Ishikawa (cell line): ENCODE data around the gene CHERP.

Experiments used
- CEBPB ChIP-seq: IDR thresholded peaks from 2 replicates; pipeline ENCODE4 v1.6.1; 2012
- CREB1 ChIP-seq: IDR thresholded peaks from 2 replicates; pipeline ENCODE4 v1.6.1; 2012; ENCODE audit warnings: low read depth
- EGR1 ChIP-seq: IDR thresholded peaks from 2 replicates; pipeline ENCODE4 v1.6.1; 2012
- EP300 ChIP-seq: IDR thresholded peaks from 2 replicates; pipeline ENCODE4 v1.6.1; 2012; ENCODE audit warnings: borderline replicate concordance
- FOXM1 ChIP-seq: IDR thresholded peaks from 2 replicates; pipeline ENCODE4 v1.6.1; 2012; ENCODE audit warnings: low read depth, borderline replicate concordance
- MAX ChIP-seq: IDR thresholded peaks from 2 replicates; pipeline ENCODE4 v1.6.1; 2012
- NFIC ChIP-seq: IDR thresholded peaks from 2 replicates; pipeline ENCODE4 v1.6.1; 2012
- RAD21 ChIP-seq: IDR thresholded peaks from 2 replicates; pipeline ENCODE4 v1.6.1; 2012; ENCODE audit warnings: low read depth
- REST ChIP-seq: IDR thresholded peaks from 2 replicates; pipeline ENCODE4 v1.6.1; 2012; ENCODE audit warnings: low read depth, mild to moderate bottlenecking
- TAF1 ChIP-seq: IDR thresholded peaks from 2 replicates; pipeline ENCODE4 v1.6.1; 2012; ENCODE audit warnings: low read depth, mild to moderate bottlenecking
- TCF12 ChIP-seq: IDR thresholded peaks from 2 replicates; pipeline ENCODE4 v1.6.1; 2012; ENCODE audit warnings: low read depth
- TEAD4 ChIP-seq: IDR thresholded peaks from 2 replicates; pipeline ENCODE4 v1.6.1; 2012
- USF1 ChIP-seq: IDR thresholded peaks from 2 replicates; pipeline ENCODE4 v1.6.1; 2012
- YY1 ChIP-seq: IDR thresholded peaks from 2 replicates; pipeline ENCODE4 v1.6.1; 2012; ENCODE audit warnings: low read depth
- ZBTB7A ChIP-seq: IDR thresholded peaks from 2 replicates; pipeline ENCODE4 v1.6.1; 2012; ENCODE audit warnings: low read depth

Gene CHERP

GRCh38 chr19:16566161-16566560 lies 23.9 kb upstream of the CHERP start:
- no peak for TF ChIP-seq YY1
- TF ChIP-seq TAF1: no peak
- no peak for TF ChIP-seq TCF12
- TF ChIP-seq REST: no peak
- TF ChIP-seq ZBTB7A: no peak
- TF ChIP-seq MAX: no peak

- no peak for TF ChIP-seq USF1
- TF ChIP-seq EP300: no peak
- no peak for TF ChIP-seq CREB1
- TF ChIP-seq EGR1: no peak
- TF ChIP-seq TCF12: no peak
- no peak for TF ChIP-seq FOXM1
Observed at GRCh38 chr19:16564842-16565241, 22.6 kb upstream of the CHERP start.

GRCh38 chr19:16562608-16563025 lies 20.4 kb upstream of the CHERP start:
- no peak for TF ChIP-seq YY1
- TF ChIP-seq CEBPB: no peak
- no peak for TF ChIP-seq REST
- no peak for TF ChIP-seq TAF1
- no peak for TF ChIP-seq TEAD4
- TF ChIP-seq TCF12: no peak
- no peak for TF ChIP-seq CREB1
- TF ChIP-seq MAX: no peak

GRCh38 chr19:16561382-16561781 lies 19.1 kb upstream of the CHERP start:
- TF ChIP-seq EP300 (no peak), EGR1 (no peak), CEBPB (no peak), REST (no peak), ZBTB7A (no peak), FOXM1 (no peak), TCF12 (no peak), RAD21 (no peak), TAF1 (no peak), TEAD4 (no peak), NFIC (no peak), CREB1 (no peak), USF1 (no peak), MAX (no peak), YY1 (no peak)

- TF ChIP-seq REST (no peak), NFIC (no peak)
Observed at GRCh38 chr19:16559780-16560276, 17.6 kb upstream of the CHERP start.
